M059J (cell line): Measurements from ENCODE around the gene OR10AD1. TPM values are rescaled to one million over a fixed set of nuclear protein-coding genes. Genes with fewer than 3 reads are reported as not detected.

Source experiments
- DNase-seq: peaks from one replicate; pipeline ENCODE4 v3.0.0-alpha.2; 2012; ENCODE audit warnings: low read depth
- total RNA-seq: library from RNA; depleted of rRNA; stranded (reverse); fragments of >200 nt; shearing (Covaris generic); gene quantifications from 2 replicates; pipeline ENCODE4 v1.2.3, GENCODE V29; 2014

The OR10AD1 gene
- total RNA-seq, 1 experiment from 2014 or later: not detected

DNA sequence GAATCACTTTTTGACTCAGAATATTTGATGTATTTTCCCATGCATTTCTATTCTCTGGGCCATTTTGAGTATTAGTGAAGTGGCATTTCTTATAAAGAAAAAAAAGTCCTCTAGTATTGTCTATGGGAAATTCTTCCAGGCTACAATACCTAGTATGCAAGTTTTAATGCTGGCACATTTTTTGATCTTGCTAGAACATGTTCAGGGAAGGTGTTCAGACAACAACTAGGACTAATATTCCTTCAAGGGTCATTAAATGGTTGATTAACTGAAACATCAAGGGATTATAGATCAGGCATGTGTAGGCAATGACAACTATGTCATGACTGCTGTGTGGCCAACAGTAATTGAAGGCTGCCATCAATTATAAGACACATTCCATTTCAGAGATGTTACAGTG lies 12.0 kb downstream of the OR10AD1 start:
- DNase-seq: no peak

DNA sequence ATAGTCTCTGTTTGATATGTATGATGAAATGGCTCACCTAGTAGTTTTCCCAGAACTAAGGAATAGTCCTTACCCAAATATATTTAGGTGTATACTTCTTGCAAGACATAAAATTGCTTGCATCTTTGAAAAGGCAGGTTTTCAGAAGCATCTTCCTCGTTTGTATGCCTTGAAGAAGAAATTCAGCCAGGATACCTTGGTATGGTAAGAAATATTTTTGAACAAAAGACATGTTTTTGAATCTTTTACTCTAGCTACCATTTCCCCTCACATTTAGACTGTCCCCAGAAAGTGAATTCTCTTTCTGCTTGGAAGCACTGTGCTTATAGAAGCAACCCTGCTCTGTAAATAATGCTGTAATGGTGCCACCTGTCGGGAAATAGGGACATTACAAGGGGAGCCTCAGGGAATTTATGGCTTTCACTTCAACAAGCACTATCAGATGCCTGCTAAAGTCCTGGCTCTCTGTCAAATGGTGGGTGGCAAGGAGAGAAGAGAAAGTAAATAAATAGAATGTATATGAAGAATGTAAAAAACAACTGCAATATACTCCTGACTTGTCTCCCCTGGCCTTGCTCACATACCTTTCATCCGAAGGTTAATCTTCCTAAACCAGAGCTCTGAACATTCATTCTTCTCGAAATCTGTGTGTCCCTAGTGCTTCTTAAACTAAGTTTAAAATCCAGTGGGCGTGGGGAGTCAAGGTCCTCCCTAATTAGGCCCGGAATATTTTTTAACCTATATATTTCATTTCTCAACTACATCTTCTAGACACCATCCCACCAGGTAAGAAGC lies 13.6 kb downstream of the OR10AD1 start:
- DNase-seq: peak; percentile 66

DNA sequence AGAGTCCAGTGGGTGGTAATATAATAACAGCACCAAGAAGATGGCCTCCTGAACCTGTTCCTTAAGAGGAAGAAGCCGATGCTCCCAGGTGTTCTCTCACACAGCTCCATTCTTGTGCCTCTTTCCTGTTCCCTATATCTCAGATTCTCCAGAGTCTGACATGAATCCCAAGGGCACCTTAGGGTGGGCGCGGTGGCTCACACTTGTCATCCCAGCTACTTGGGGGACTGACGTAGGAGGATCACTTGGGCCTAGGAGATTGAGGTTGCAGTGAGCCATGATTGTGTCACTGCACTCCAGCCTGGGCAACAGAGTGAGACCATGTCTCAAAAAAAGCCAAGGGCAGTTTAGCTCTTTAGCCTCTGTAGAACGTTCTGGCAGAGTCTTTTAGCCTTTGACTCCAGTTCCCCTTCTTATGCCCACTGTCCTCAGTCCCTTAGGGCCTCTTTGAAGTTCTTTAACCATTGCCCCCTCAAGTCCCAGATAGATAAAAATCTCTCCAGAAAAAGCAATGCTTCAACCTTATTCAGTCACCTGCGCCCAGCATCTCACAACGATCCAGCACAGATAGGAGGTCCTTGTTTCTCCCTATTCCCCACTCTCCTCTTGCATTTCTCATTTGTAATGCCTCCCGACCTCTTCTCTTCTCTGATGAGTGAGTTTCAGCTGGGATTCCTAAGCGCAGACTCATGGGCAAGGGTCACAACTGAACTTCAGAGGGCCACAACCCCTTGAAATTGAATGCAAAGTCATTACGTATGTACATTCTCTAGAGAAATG lies 15.0 kb downstream of the OR10AD1 start:
- DNase-seq: no peak

DNA sequence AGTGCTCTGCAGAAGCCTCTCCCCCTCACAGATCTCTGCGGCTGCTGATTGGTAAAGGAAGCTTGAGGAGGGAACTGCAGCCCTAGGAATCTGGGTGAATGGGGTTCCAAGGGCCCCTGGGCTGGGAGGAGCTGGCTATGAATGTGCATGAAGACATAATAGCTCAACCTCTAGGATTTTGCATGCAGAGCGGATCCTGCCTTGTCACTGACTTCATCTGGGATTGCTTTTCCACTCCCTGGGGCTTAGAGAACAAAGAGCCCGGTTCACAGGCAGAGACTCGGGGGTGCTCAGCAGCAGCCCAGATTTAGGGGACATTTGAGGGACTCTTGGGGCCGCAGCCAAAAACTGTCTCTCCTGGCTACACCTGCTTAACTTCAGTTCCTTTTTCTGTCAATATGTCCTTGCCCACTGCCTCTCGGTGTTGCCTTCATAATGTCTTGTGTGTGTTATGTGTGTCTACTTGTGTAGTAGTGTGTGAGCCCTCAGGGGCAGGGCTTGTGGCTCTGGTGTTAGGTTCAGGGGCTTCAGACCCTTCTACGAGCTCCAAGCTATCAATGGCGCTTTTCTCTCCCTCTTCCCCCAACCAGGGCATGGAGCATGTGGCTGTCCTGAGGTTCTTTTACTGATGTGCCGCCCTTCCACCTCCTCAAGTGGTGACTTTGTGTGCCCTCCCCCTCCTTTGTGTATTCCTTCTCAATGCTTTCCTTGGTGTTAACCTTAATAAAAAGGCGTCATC lies 17.7 kb downstream of the OR10AD1 start:
- peak; percentile 19 for DNase-seq

DNA sequence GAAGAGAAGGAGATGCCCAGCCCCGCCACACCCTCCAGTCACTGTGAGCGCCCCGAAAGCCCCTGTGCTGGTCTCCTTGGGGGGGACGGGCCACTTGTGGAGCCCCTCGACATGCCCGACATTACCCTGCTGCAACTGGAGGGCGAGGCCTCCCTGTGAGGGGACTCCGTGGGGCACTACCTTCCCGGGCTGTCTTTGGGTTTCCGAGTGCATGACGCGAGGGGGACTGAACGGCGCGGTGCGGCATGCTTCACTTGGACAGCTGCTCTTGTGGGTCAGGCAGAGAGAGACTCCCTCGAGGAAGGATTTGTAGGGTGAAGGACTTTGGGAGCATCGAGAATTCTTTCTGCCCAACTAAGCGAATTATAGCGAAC lies 18.6 kb downstream of the OR10AD1 start:
- no peak for DNase-seq

DNA sequence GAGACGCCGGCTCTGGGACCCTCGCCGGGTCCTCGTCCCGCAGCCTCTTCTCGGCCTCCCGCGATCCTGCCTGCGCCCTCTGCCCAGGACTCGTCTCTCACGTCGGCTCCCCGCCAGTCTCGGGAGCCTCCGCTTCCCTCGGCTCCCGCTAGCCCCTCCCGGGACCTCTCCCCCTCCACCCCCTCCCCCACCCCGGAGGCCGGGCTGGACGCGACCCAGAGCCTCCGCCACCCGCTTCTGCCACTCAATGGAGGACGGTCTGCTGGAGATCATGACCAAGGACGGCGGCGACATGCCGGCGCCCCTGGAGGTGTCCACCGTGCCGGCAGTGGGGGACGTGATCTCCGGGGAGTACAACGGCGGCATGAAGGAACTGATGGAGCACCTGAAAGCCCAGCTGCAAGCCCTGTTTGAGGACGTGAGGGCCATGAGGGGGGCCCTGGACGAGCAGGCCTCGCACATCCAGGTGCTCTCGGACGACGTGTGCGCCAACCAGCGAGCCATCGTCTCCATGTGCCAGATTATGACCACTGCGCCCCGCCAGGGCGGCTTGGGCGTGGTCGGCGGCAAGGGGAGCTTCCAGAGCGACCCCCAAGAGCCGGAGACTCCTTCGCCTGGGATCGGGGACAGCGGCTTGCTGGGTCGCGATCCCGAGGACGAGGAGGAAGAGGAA lies 19.1 kb downstream of the OR10AD1 start:
- DNase-seq: no peak

DNA sequence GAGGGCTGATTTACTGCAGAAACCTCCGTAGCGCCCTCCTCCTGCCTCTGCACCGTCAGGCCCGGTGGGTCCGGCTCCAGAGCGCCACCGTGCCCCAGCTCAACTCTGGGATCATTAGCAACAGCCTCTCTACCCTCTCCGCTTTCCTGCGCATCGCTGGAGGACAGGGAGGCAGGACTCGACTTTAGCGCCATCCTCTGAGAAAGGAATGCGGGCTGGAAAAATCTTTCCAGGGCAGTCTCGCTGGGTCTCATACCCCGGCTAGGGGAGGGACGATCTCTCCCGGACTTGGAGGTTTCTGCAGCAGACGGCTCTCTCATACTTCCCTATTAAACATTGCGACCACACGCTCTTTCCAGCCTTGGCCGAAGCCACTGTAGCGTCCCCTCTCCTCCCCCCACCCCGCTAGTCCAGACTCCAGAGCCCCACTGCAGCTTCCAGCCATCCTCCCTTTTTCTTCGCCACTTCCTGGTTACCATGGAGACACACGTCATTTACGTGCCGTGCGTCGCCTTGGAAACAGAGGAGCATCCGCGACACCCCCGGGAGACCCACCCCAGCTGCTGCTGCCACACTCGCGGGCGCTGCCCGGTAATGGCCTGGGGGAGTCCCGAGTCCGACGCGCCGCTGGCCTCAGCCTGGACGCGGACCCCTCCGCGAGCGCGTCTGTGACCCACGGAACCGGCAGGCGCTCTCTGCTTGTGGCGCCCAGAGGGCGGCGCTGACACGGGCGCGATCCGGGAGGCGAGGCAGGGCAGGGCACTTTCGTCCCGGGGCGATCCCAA lies 19.8 kb downstream of the OR10AD1 start, which contains the start of gene CCDC184:
CCDC184 (plus strand) TSS at position 554 of the 785 bp plus-strand sequence. CDS start 479 bp downstream, outside the sequence.
- peak; percentile 75 for DNase-seq

DNA sequence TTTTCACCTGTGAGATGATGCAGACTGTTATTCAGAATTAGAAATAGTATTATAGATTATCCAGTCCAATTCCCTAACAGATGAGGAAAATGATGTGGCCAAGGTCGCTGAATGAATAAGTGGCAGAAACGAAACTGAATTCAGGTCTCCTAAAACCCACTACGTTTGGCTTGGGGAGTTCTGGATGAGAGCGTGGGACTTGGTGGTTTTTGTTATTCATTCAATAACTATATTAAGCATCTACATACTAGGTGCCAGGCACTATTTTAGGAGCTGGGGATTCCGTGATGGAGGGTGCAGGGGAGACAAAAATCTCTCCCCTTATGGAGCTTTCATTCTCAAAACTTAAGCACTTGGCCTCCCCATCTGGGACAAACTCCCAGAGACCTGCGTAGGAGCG lies 20.5 kb downstream of the OR10AD1 start:
- DNase-seq: no peak

DNA sequence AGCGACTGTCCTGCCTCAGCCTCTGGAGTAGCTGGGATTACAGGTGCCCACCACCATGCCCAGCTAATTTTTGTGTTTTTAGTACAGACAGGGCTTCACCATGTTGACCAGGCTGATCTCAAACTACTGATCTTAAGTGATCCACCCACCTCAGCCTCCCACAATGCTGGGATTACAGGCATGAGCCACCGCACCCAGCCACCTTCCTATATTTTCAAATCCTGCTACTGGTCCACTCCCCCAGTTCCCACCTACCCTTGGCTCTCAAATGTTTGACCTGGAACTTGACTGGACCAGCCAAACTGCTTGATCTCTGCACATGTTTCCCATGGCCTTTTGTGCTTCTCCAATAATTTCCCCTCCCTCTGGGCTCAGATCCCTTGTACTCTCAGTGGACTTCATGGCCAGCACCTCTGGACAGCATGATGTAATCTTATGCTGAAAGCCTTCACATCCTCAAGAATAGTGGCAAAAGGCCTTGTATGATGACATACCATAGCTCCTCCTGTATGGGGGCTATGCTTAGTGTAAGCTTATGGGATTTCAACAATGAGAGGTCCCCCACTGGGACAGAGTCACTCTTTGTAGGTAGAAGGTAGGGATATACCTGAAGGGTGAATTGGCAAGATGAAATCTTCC lies 22.1 kb downstream of the OR10AD1 start:
- DNase-seq: no peak

DNA sequence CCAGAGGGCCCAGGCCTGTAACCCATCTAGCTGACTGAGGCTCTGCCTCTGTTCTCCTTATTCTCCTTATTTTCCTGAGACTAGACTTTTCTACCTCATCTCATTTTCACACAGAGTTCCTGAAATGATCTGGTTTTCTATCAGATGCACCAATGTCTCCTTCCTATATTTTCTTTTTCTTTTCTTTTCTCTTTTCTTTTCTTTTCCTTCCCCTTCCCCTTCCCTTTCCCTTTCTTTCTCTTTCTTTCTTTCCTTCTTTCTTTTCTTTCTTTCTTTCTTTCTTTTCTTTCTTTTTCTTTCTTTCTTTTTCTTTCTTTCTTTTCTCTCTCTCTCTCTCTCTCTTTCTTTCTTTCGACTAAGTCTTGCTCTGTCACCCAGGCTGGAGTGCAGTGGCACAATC lies 22.7 kb downstream of the OR10AD1 start:
- DNase-seq: no peak

DNA sequence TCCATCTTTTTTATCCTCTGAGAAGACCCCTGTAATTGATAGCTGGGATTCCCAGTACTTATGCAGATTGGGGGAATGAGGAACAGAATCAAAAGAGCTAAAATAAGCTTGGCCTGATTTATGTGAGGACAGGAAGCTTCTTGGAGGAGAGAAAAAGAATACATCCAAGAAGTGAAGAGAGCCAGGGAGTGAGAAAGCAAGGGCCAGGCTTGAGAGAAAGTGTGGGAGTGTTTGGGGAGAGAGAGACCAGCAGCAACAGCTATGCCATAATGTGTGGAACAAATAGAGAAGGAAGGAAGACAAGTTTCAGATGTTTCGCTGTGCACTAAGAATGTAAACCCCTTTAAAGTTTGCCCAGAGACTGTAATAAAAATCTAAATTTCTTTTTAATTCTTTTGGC lies 23.6 kb downstream of the OR10AD1 start:
- DNase-seq: no peak

DNA sequence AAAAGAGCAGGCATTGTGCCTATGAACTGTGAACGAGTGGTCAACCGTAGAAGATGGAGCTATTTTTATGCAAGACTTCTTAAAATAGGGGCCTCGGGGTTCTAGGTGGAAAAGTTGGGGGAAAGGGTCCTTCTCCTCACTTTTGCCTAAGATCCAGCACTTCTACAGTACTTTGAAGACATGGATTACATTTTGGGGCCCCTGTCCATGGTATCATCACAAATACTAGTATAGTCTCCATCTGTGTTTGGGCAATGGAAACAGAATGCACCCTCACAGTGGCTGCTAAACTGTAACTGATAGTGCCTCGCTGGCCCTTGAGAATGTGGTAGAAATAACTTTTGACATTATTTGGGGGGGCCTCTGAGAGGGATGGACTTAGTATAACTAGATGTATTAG lies 25.1 kb downstream of the OR10AD1 start:
- DNase-seq: no peak

DNA sequence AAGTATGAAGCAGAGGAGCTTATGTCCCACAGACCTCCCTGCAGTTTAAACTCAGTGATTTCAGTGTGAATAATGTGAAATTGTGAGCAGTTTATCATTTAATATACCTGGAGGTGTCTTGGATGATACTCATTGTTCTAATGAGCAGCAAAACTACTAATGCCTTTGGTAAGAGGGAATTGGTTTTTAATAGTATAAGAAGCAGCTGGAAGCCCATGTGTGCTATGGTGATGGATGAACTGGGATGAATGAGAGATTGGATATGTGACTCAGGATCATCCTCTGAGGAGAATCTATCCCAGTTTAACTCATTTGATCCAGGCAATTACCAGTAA lies 26.7 kb downstream of the OR10AD1 start:
- DNase-seq: no peak

DNA sequence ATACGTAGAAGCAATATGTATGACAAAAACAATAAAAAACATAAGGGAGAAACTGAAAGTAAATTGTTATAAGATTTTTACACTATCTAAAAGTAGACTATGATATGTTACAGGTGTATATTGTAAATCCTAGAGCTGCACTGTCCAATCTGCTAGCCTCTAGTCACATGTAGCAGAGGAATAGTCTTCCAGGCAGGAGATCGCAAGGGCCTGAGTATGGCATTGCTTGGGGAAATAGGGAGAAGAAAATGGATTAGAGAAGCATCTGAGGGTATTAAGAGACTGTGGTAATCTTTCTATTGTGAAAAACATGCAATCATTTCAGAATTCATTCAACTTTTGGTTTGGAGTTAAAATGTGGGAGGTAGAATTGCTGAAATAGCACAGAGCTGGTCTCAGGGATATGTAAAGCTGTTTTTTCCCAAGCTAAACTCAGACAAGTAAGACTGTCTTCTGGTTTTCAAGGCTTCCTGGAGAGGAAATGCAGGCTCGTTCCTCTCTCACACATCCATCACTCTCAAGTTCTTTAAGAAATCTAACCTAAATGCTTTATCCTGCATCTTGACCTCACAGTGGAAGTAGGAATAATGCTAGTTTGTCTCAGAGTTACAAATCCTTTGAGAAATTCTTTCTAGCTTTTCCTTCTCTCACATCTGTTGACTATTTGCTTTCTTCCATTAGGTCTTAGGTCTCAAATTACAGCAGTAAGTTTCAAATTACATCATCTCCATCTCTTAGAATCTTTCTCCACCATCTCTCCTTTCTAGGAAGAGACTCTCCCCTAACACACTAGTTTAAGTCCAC lies 27.3 kb downstream of the OR10AD1 start:
- DNase-seq: no peak

DNA sequence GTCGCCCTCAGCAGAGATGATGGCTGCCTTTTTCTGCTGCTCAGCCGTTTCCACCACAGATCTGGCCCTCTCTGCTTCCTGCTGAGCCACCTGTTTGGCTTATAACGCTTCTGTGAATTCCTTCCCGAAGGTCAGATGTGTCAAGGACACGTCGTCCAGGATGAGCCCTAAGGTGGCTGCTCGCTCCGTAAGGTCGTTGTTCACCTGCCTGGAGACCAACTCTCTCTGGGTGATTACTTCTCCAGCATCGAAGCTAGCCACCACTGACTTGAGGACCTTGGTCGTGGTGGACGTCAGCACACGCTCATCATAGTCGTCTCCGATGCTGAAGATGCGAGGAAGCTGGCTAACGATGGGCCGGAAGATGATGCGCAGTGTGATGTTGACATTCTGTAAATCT lies 34.1 kb downstream of the OR10AD1 start:
- no peak for DNase-seq

DNA sequence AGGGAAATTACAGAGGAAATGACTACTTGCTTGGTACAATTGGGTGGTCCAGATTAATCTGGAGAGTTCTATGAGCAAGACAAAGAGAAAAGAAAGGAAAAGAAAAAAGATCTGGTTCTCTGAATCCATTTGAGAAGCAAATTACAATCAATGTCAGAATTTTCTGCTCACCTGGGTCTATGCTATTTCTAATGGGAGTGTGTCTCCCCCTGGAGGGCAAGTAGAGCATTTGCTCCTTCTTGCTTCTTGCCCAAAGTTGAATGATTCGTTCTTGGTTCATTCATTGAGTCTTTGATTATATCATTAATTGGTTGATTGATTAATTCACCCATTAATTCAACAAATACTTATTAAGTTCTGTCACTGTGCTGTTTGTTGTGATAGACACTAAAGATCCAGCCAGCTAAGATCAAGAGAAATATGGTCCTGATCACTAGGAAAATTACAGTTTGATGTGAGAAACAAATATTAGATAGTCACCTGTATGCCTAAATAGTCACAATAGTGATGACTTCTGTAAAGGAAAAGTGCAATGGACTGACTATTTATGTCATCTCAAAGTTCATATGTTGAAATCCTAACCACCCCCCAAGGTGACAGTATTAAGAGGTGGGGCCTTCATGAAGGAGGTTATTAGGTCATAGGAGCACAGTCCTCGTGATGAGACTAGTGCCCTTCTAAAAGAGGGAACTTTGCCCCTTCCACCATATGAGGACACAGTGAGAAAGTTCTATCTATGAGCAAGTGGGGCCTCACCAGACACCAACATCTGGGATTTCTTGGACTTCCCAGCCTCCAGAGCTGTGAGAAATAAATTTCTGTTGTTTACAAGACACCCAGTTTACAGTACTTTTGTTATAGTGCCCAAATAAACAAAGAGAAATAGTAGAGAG lies 37.8 kb downstream of the OR10AD1 start:
- peak; percentile 57 for DNase-seq

DNA sequence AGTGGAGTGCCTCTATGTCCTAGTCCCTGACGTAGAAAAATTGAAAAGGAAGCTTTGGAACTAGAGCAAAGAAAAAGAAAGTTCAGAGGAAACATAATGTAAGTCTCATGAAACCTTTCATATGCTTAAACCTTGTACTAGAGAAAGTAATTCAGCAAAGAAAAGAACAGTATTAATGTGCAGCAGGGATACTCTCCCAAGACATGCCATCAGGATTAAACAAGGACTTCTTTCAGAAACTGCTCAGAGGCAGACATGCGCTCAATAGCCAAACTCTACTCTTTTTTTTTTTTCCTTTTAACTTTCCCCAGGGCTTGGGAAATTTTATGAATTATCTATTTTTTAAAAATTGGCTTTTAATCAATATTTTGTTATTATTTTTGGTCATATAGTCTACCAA lies 38.6 kb downstream of the OR10AD1 start:
- no peak for DNase-seq

DNA sequence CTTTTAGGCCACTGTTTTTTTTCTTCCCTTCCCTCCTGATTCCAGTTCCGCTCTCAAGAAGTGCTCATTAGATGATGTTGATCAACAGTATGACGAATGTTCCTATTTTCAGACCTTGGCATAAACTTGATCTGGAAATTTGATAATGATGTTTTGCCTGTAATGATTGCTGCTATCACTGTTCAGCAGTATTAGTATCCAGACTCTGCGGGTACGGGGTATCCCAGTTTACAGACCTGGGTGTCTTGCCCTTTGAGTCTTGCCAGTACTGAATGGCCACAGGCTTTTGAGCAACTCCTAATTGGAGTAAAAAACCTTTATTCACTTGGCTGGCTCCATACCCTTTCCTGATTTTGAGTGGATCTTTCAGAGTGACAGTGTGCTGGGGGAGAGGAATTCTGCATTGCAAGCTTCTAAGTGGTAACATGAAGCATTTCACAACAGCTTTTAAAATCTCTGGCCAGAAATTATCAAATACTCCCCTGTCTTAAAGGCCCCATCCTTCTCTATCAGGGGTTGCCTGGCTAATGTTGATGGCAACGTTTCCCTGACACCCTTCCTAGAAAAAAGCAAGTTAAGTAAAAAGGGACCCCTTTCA lies 39.8 kb downstream of the OR10AD1 start:
- DNase-seq: no peak
